ENCODE data around the gene BBS9. TPM values are rescaled to one million over a fixed set of nuclear protein-coding genes. Genes with fewer than 3 reads are reported as not detected.

Gene BBS9
- total and polyA plus RNA-seq, 2 of the 4 experiments (the other 2 are of a cell fraction), result 7.9 to 9.5 TPM

- intact Hi-C loops (cut with micrococcal nuclease), result no loop called here
- POLR2A ChIA-PET (ENCODE audit: unreplicated experiment), result no interaction called here
Measured at GRCh38 chr7:33369888-33370287, 240.5 kb downstream of the BBS9 start.

More at GRCh38 chr7:33369888-33370287, 240.5 kb downstream of the BBS9 start:
- no peak overlapping the region for H2BK20ac ChIP-seq (ENCODE audit: low read depth, low read length)
- dilution Hi-C loops (cut with HindIII; ENCODE audit: low sequenced_read_pairs, unreplicated experiment), result no loop called here
- no peak overlapping the region for H2AFZ ChIP-seq (replicated peaks; ENCODE audit: low read length, poor library complexity)
- H2BK5ac ChIP-seq (ENCODE audit: low read depth, low read length, poor library complexity, severe bottlenecking), result no peak overlapping the region
- no TSS peak for BruUV-seq (replicated peaks)
- no peaks in the 10 kb centered on the region for H3K36me3 ChIP-seq (ENCODE audit: control insufficient read depth, insufficient read depth, low read length)
- no peak overlapping the region for H4K5ac ChIP-seq (ENCODE audit: low read depth, low read length)
- ATAC-seq (ENCODE audit: low read depth), result no peak
- H3K9me1 ChIP-seq (ENCODE audit: insufficient read depth, low read length), result no peaks in the 10 kb centered on the region
- H2AK5ac ChIP-seq (ENCODE audit: low read depth, low read length), result no peak overlapping the region
- H3K18ac ChIP-seq (ENCODE audit: low read depth, low read length), result no peak overlapping the region
- TF ChIP-seq POLR2A (IDR thresholded peaks at IDR 0.05; ENCODE audit: low read depth, low read length) (no peak), RCOR1 (IDR thresholded peaks at IDR 0.05; ENCODE audit: insufficient replicate concordance, low read length) (no peak), MAFK (IDR thresholded peaks at IDR 0.05; ENCODE audit: low read depth, low read length) (no peak), MAZ (IDR thresholded peaks at IDR 0.05; ENCODE audit: borderline replicate concordance, low read depth, low read length) (no peak), CEBPB (IDR thresholded peaks at IDR 0.05; ENCODE audit: low read depth, low read length) (no peak), RAD21 (IDR thresholded peaks at IDR 0.05; ENCODE audit: low read length) (no peak), RFX5 (IDR thresholded peaks at IDR 0.05; ENCODE audit: low read depth, low read length) (no peak), ELK1 (IDR thresholded peaks at IDR 0.05; ENCODE audit: borderline replicate concordance, low read depth, low read length) (no peak), SMC3 (IDR thresholded peaks at IDR 0.05; ENCODE audit: low read depth, low read length) (no peak), CTCF (conservative IDR thresholded peaks at IDR 0.05; ENCODE audit: low read depth, low read length) (no peak), NFE2L2 (IDR thresholded peaks at IDR 0.05; ENCODE audit: low read depth, low read length) (no peak), USF2 (IDR thresholded peaks at IDR 0.05; ENCODE audit: low read depth, low read length) (no peak)
- H3K4me1 ChIP-seq (ENCODE audit: control insufficient read depth, insufficient read depth, low read length), result no peaks in the 10 kb centered on the region
- H3K4me3 ChIP-seq (ENCODE audit: insufficient read depth, low read depth, low read length), result no peak overlapping the region
- in situ Hi-C loops (cut with MboI; ENCODE audit: low sequenced_read_pairs), result no loop called here
- no peak overlapping the region for H2BK15ac ChIP-seq (ENCODE audit: low read depth, low read length)
- no peak overlapping the region for H3K56ac ChIP-seq (ENCODE audit: extremely low read depth, insufficient read depth, low read length)
- H3K4ac ChIP-seq (ENCODE audit: low read depth, low read length), result no peak overlapping the region
- no peaks in the 10 kb centered on the region for H3K79me1 ChIP-seq (ENCODE audit: low read depth in 1 of 2, low read length in 2 of 2)
- CTCF ChIA-PET, result no interaction called here
- no peak overlapping the region for H3K23ac ChIP-seq (ENCODE audit: low read depth, low read length)
- no peak overlapping the region for H3K4me2 ChIP-seq (ENCODE audit: low read depth, low read length)
- no peak overlapping the region for H4K8ac ChIP-seq (ENCODE audit: low read depth in 2 of 2, low read length in 2 of 2)
- H3K9ac ChIP-seq (ENCODE audit: low read depth, low read length), result no peak overlapping the region
- DNase-seq, result no peak
- no peaks in the 10 kb centered on the region for H3K27me3 ChIP-seq (ENCODE audit: control insufficient read depth, insufficient read depth, low read length)
- H4K20me1 ChIP-seq (ENCODE audit: insufficient read depth, low read length), result no peaks in the 10 kb centered on the region
- H3K9me3 ChIP-seq (ENCODE audit: control insufficient read depth, insufficient read depth, low read length), result no peaks in the 10 kb centered on the region
- no CpG with 5 or more reads among the region's 3 CpGs for WGBS, 2 experiments (ENCODE audit: extremely low coverage in 2 of 2, insufficient read length in 1 of 2)
- H2AK9ac ChIP-seq (replicated peaks; ENCODE audit: low read depth, low read length, poor library complexity), result no peak overlapping the region
- H4K91ac ChIP-seq (ENCODE audit: insufficient read depth, low read depth, low read length), result no peak overlapping the region
- no peak overlapping the region for H3K27ac ChIP-seq (ENCODE audit: insufficient read depth, low read length)
- no peak overlapping the region for H3K14ac ChIP-seq (replicated peaks; ENCODE audit: low read depth, low read length)
- H2BK120ac ChIP-seq (ENCODE audit: low read depth, low read length), result no peak overlapping the region
